Effector memory CD8-positive, alpha-beta T cell (primary cell): ENCODE measurements around the gene YJEFN3.

Source experiments
- ATAC-seq: fragments of 150-1000 bp; cut with Tn5 transposase; replicated peaks from 2 replicates; pipeline ENCODE4 v1.10.0; 2021; ENCODE audit warnings: mild to moderate bottlenecking, moderate library complexity
- DNase-seq, 3 experiments: peaks; one replicate each; pipeline ENCODE4 v3.0.0; 2021
- H3K27ac Mint-ChIP-seq, 2 donors: one replicate each; pipeline ENCODE4 v1.8.0; 2022; ENCODE audit warnings: mild to moderate bottlenecking in 2 of 2, mixed read lengths in 2 of 2, moderate library complexity in 2 of 2
- H3K27me3 Mint-ChIP-seq, 2 donors: one replicate each; pipeline ENCODE4 v1.8.0; 2022; ENCODE audit warnings: mixed read lengths in 2 of 2
- H3K36me3 Mint-ChIP-seq: one replicate; pipeline ENCODE4 v1.8.0; 2022; ENCODE audit warnings: mild to moderate bottlenecking, moderate library complexity, mixed read lengths; ENCODE audit not compliant: insufficient read depth
- H3K4me1 Mint-ChIP-seq, 2 donors: one replicate each; pipeline ENCODE4 v1.8.0; 2022; ENCODE audit warnings: low read depth in 2 of 2, mixed read lengths in 2 of 2
- H3K4me3 Mint-ChIP-seq, 2 donors: one replicate each; pipeline ENCODE4 v1.8.0; 2022; ENCODE audit warnings: mild to moderate bottlenecking in 2 of 2, mixed read lengths in 2 of 2, moderate library complexity in 2 of 2
- H3K9me3 Mint-ChIP-seq, 2 donors: one replicate each; pipeline ENCODE4 v1.8.0; 2022; ENCODE audit warnings: mixed read lengths in 2 of 2

YJEFN3 gene

GRCh38 chr19:19502808-19503602, 25.7 kb upstream of the YJEFN3 start:
- peaks cover 70% of the 10 kb centered on the region for H3K36me3 Mint-ChIP-seq
- no peak overlapping the region for H3K4me3 Mint-ChIP-seq
- H3K27me3 Mint-ChIP-seq = no peaks in the 10 kb centered on the region
- ATAC-seq (no peak), DNase-seq (no peak)
- H3K4me1 Mint-ChIP-seq = no peaks in the 10 kb centered on the region
- no peaks in the 10 kb centered on the region for H3K9me3 Mint-ChIP-seq
- peak overlapping the region; percentile 27 to 54 for H3K27ac Mint-ChIP-seq

DNA sequence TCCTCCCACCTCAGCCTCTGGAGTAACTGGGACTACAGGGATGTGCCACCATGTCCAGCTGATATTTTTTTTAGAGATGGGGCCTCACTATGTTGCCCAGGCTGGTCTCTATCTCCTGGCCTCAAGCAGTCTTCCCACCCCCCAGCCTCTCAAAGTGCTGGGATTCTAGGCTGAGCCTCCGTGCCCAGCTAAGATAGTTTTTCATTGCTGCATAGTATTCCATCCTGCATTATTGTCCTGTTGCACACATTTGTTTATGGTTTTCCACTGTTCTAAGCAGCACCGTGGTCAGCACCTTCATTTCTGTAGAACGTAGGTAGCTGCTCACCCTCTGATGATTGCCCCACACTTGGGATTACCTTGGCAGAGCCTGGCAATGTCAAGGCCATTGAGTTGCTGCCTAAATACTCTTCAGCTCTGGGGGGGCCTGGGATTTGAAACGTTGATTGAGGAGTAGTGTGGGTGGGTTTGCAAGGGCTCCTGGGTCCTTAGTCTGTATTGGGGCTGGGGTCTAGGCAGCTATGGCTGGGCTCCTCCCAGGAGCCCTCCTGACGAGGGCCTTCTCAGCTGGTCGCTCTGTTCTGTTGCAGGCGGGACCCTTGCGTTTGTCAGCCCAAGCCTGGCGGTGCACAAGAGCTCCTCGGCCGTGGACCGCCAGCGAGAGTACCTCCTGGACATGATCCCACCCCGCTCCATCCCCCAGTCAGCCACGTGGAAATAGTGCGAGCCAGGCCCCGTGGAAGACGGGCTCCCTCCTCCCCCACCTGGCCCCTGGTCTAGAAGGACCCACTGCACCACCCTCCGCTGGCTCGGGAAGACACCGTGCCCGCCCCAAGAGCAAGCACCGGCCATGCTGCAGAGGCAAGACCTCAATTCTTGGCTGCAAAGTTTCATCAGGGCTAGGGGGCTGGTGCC, 23.7 kb upstream of the YJEFN3 start:
- Mint-ChIP-seq H3K36me3 (peaks cover 69% of the 10 kb centered on the region), H3K9me3 (no peaks in the 10 kb centered on the region), H3K4me1 (peaks cover 0 to 5% of the 10 kb centered on the region in 2 donors), H3K27me3 (no peaks in the 10 kb centered on the region), H3K27ac (no peak overlapping the region), H3K4me3 (no peak overlapping the region)
- no peak for DNase-seq
- no peak for ATAC-seq

GRCh38 chr19:19505669-19506326, 22.9 kb upstream of the YJEFN3 start:
- no peak overlapping the region for H3K4me3 Mint-ChIP-seq
- no peak overlapping the region for H3K27ac Mint-ChIP-seq
- peaks cover 68% of the 10 kb centered on the region for H3K36me3 Mint-ChIP-seq
- H3K9me3 Mint-ChIP-seq = no peaks in the 10 kb centered on the region
- no peaks in the 10 kb centered on the region for H3K27me3 Mint-ChIP-seq
- DNase-seq (no peak), ATAC-seq (no peak)
- H3K4me1 Mint-ChIP-seq = peaks cover 0 to 5% of the 10 kb centered on the region in 2 donors

- DNase-seq = no peak
- Mint-ChIP-seq H3K4me1 (peaks cover 0 to 5% of the 10 kb centered on the region in 2 donors), H3K9me3 (no peaks in the 10 kb centered on the region), H3K4me3 (no peak overlapping the region), H3K27ac (peak overlapping the region in 1 of 2 donors; percentile 25), H3K27me3 (no peaks in the 10 kb centered on the region), H3K36me3 (peaks cover 60% of the 10 kb centered on the region)
- no peak for ATAC-seq
These were observed 22.1 kb upstream of the YJEFN3 start for GRCh38 chr19:19506592-19506991.

DNA sequence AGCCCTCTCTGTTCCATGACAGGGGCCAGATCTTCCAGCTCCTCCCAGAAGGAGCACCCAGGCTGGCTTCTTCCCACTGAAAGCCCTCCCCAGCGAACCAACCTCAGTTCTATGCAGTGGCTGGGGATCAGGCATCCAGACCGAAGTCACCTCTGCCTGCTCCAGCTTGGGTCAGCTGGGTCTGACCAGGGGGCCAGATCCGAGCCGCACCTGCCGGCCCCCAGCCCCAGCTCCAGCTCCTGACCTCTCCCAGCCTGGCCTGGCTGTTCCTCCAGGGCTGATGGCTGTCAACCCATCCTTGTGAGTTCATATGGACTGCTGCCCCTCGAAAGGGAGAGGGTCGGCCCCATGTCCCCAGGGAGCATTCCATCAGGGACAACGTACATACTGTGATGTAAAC, 21.4 kb upstream of the YJEFN3 start:
- DNase-seq = no peak
- H3K9me3 Mint-ChIP-seq = no peaks in the 10 kb centered on the region
- H3K4me1 Mint-ChIP-seq = peaks cover 0 to 5% of the 10 kb centered on the region in 2 donors
- no peak overlapping the region for H3K4me3 Mint-ChIP-seq
- peak overlapping the region in 1 of 2 donors; percentile 53 for H3K27ac Mint-ChIP-seq
- H3K36me3 Mint-ChIP-seq = peaks cover 52% of the 10 kb centered on the region
- H3K27me3 Mint-ChIP-seq = no peaks in the 10 kb centered on the region
- no peak for ATAC-seq

DNA sequence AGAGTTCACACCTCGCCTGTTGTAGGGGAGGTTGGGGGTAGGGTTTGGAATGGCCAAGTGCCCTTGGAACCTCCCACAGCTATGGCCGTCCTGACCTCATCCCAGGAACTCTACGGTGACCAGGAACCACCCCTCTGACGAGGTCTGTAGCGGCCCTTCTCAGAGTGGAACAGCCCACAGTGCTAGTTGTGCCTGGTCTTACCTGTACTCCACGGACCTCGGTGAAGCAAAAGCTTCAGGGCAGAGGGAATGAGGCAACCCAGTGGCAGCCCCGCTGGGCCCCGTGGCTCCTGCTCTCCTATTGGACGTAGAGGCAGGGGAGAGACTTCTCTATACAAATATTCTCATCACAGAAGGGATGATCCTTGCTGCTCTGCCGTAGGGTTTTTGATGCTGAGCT, 20.5 kb upstream of the YJEFN3 start:
- H3K4me1 Mint-ChIP-seq = peaks cover 0 to 5% of the 10 kb centered on the region in 2 donors
- H3K27me3 Mint-ChIP-seq = no peaks in the 10 kb centered on the region
- peaks cover 45% of the 10 kb centered on the region for H3K36me3 Mint-ChIP-seq
- ATAC-seq = no peak
- no peak overlapping the region for H3K4me3 Mint-ChIP-seq
- H3K9me3 Mint-ChIP-seq = no peaks in the 10 kb centered on the region
- no peak for DNase-seq
- H3K27ac Mint-ChIP-seq = peak overlapping the region; percentile 62 to 65

DNA sequence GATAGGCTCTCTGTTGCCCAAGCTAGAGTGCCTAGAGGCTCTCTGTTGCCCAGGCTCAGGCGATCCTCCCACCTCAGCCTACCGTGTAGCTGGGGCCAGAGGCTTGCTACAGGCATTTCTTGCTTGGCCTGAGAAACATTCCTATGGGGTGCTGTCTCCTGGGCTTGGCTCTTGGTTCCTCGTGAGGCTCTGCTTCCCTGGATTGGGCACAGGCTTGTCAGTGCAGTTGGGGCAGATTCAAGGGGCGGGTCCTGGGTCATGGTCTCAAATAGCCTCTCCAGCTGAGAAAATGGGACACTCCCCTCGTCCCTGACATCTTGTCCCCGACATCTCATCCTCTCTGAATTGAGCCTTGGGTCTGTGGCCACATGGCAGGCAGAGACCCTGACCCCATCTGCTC, 18.3 kb upstream of the YJEFN3 start:
- H3K27me3 Mint-ChIP-seq = no peaks in the 10 kb centered on the region
- peak overlapping the region; percentile 25 to 32 for H3K27ac Mint-ChIP-seq
- peaks cover 2 to 5% of the 10 kb centered on the region in 2 donors for H3K4me1 Mint-ChIP-seq
- H3K36me3 Mint-ChIP-seq = peaks cover 43% of the 10 kb centered on the region
- no peak overlapping the region for H3K4me3 Mint-ChIP-seq
- H3K9me3 Mint-ChIP-seq = no peaks in the 10 kb centered on the region
- ATAC-seq (no peak), DNase-seq (no peak)

- no peak for DNase-seq
- ATAC-seq = no peak
- Mint-ChIP-seq H3K27ac (no peak overlapping the region), H3K36me3 (peaks cover 37% of the 10 kb centered on the region), H3K4me3 (peak overlapping the region in 1 of 2 donors; percentile 63), H3K4me1 (peaks cover 6 to 8% of the 10 kb centered on the region in 2 donors), H3K27me3 (no peaks in the 10 kb centered on the region), H3K9me3 (no peaks in the 10 kb centered on the region)
These were observed 15.0 kb upstream of the YJEFN3 start for GRCh38 chr19:19513682-19514081.

- no peak for DNase-seq
- Mint-ChIP-seq H3K9me3 (no peaks in the 10 kb centered on the region), H3K27ac (peak overlapping the region in 1 of 2 donors; percentile 23), H3K27me3 (no peaks in the 10 kb centered on the region), H3K4me1 (peaks cover 8 to 9% of the 10 kb centered on the region in 2 donors), H3K36me3 (peaks cover 36% of the 10 kb centered on the region), H3K4me3 (peak overlapping the region in 1 of 2 donors; percentile 63)
- ATAC-seq = no peak
These were observed 14.5 kb upstream of the YJEFN3 start for GRCh38 chr19:19514215-19514657.

- DNase-seq (no peak), ATAC-seq (no peak)
- Mint-ChIP-seq H3K4me3 (peak within 1 kb of the TSS; percentile 93 to 94), H3K9me3 (no peaks in the 10 kb centered on the region), H3K36me3 (peaks cover 41% of the 10 kb centered on the region), H3K27ac (peak within 1 kb of the TSS; percentile 94 to 97), H3K4me1 (peaks cover 15 to 17% of the 10 kb centered on the region in 2 donors), H3K27me3 (no peaks in the 10 kb centered on the region)
These were observed 13.7 kb upstream of the YJEFN3 start, which contains the start of gene TSSK6 for GRCh38 chr19:19514881-19515641. TSSK6 (minus strand) TSS chr19:19515548; CDS start chr19:19515427, 121 bp downstream.

GRCh38 chr19:19515642-19516519, 12.8 kb upstream of the YJEFN3 start, which contains the start of gene NDUFA13:
NDUFA13 (plus strand) TSS chr19:19516225; CDS start chr19:19516239, 14 bp downstream.
- Mint-ChIP-seq H3K4me1 (peaks cover 21 to 22% of the 10 kb centered on the region in 2 donors), H3K4me3 (peak within 1 kb of the TSS; percentile 93 to 94), H3K9me3 (no peaks in the 10 kb centered on the region), H3K27me3 (no peaks in the 10 kb centered on the region), H3K27ac (peak within 1 kb of the TSS; percentile 94 to 97), H3K36me3 (peaks cover 40% of the 10 kb centered on the region)
- ATAC-seq (peak; percentile 96), DNase-seq (peak; percentile 94 to 97 (median 95))

DNA sequence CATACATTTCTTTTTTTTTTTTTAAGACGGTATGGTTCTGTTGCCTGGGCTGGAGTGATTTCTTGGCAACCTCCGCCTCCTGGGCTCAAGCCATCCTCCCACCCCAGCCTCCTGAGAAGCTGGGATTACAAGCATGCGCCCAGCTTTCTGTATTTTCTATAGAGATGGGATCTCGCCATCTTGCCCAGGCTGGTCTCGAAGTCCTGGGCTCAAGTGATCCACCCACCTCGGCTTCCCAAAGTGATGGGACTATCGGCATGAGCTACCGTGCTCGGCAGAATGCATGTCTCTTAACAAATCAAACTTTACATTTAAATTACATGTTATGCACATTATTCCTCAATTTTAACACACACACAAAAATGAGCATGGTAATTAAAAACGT, 11.5 kb upstream of the YJEFN3 start:
- Mint-ChIP-seq H3K27me3 (no peaks in the 10 kb centered on the region), H3K4me3 (peak overlapping the region; percentile 93 to 94), H3K9me3 (no peaks in the 10 kb centered on the region), H3K36me3 (peaks cover 42% of the 10 kb centered on the region), H3K4me1 (peaks cover 22 to 23% of the 10 kb centered on the region in 2 donors), H3K27ac (peak overlapping the region; percentile 46 to 97)
- ATAC-seq (no peak), DNase-seq (no peak)
